K562 (cell line): Measurements from ENCODE around the gene FANCG. TPM values are rescaled to one million over a fixed set of nuclear protein-coding genes. Genes with fewer than 3 reads are reported as not detected.
A peak's percentile ranks its signal among the peaks of the same experiment; 100 is the strongest.

Experiments
- ATF1 ChIP-seq, 2 experiments: fragments of 450-650 bp in 1 of 2; IDR thresholded peaks; 2 replicates each; pipeline ENCODE4 v1.6.1; 2016; ENCODE audit warnings: missing compliant biosample characterization in 1 of 2, missing genetic modification characterization in 1 of 2
- ERF ChIP-seq: fragments of 450-650 bp; formaldehyde crosslinking; IDR thresholded peaks from 2 replicates; pipeline ENCODE4 v1.4.0; 2020; ENCODE audit warnings: mild to moderate bottlenecking, mixed read lengths
- KDM5B ChIP-seq: fragments of 200-600 bp; sonication (generic); IDR thresholded peaks from 2 replicates; pipeline ENCODE4 v1.6.1; 2012; ENCODE audit warnings: low read depth, mild to moderate bottlenecking, moderate library complexity, low read length, control low read depth, inconsistent platforms; ENCODE audit not compliant: insufficient replicate concordance
- MEF2D ChIP-seq: conservative IDR thresholded peaks from 2 replicates; pipeline ENCODE4 v1.6.1; 2016; ENCODE audit warnings: low read depth, missing genetic modification characterization, missing compliant biosample characterization
- MLLT1 ChIP-seq, 2 experiments: fragments of 450-650 bp; IDR thresholded peaks; 2 replicates each; pipeline ENCODE4 v1.6.1; 2016
- POLR2H ChIP-seq: IDR thresholded peaks from 2 replicates; pipeline ENCODE4 v1.6.1; 2016; ENCODE audit warnings: missing genetic modification characterization, low read depth, mild to moderate bottlenecking, control low read depth, missing compliant biosample characterization, moderate library complexity
- VEZF1 ChIP-seq: fragments of 200-800 bp; sonication (Bioruptor generic); IDR thresholded peaks from 2 replicates; pipeline ENCODE4 v1.6.1; 2017; ENCODE audit warnings: missing genetic modification characterization, missing compliant biosample characterization
- polyA plus RNA-seq, 8 experiments: library from polyadenylated mRNA; depleted of rRNA in 4 of 8; stranded (reverse) in 5 of 8; unstranded in 3 of 8; fragments of >200 nt; fragmentation: Nextera tagmentation in 2 of 8; fragmentation: Illumina TruSeq in 1 of 8; extraction: Ambion mirVana in 2 of 8; extraction: Trizol in 1 of 8; gene quantifications; 2 replicates each; pipeline versions ENCODE4 v1.2.1 to v1.2.3, GENCODE V29; 2011 to 2014; ENCODE audit warnings: inconsistent platforms in 1 of 8, missing spikeins in 1 of 8
- total RNA-seq, 7 experiments: library from RNA; depleted of rRNA in 6 of 7; stranded (reverse); fragments of >200 nt in 6 of 7; fragmentation: Illumina TruSeq in 2 of 7; extraction: Trizol in 2 of 7; gene quantifications; 2 replicates each; pipeline versions ENCODE4 v1.2.1 to v1.2.3, GENCODE V29; 2011 to 2021; ENCODE audit warnings: low replicate concordance in 1 of 7

Gene FANCG
- total and polyA plus RNA-seq, 9 of the 15 experiments (the other 6 are each of a cell fraction or from before 2014, with no cell fraction given) = 7.5 to 43.9 (median 31.0) TPM

- TF ChIP-seq ERF (no peak), ATF1 (CRISPR knock-in tag; IDR thresholded peaks at IDR 0.05) (0 out of 2 replicates have a peak, but pooled peaks have one; percentile 3), ATF1 (tag; IDR thresholded peaks at IDR 0.05) (peak; percentile 96), KDM5B (peak; percentile 83), VEZF1 (CRISPR knock-in tag) (no peak), MEF2D (tag) (no peak), MLLT1 (IDR thresholded peaks at IDR 0.05) (0 out of 4 replicates have a peak, but pooled peaks of 1 of the 2 experiments have one; percentile 34), POLR2H (tag) (peak; percentile 84)
Observed at GRCh38 chr9:35072461-35073278, 7.1 kb downstream of the FANCG start, which contains the start of gene VCP (continued).
